Activated naive CD4-positive, alpha-beta T cell treated with anti-CD3 and anti-CD28 coated beads, Interleukin-2, amount 10 ng/mL, durations not matched to agents 7 days and 5 days (primary cell): Measurements from ENCODE around the gene NOTUM.
A peak's percentile ranks its signal among the peaks of the same experiment; 100 is the strongest.
"Not testable (repeated sequence)": the region's sequence is repeated elsewhere in the genome, so short reads cannot be mapped to it uniquely, and the experiment has no call there.

Experiments used
- CTCF ChIA-PET: fragments of 350-600 bp; sonication (Branson Sonifier 250); formaldehyde crosslinking; loops from one replicate; lab custom pipeline; 2021; ENCODE audit warnings: antibody characterized with exemption; lab: Charles Lee
- DNase-seq: peaks from one replicate; pipeline ENCODE4 v3.0.0-alpha.2; 2020
- H3K27ac Mint-ChIP-seq: one replicate; pipeline ENCODE4 v1.8.0; 2021; ENCODE audit warnings: mild to moderate bottlenecking, moderate library complexity, mixed read lengths
- H3K27me3 Mint-ChIP-seq: one replicate; pipeline ENCODE4 v1.8.0; 2021; ENCODE audit warnings: mild to moderate bottlenecking, mixed read lengths
- H3K36me3 Mint-ChIP-seq: one replicate; pipeline ENCODE4 v1.8.0; 2021; ENCODE audit warnings: mixed read lengths
- H3K4me1 Mint-ChIP-seq: one replicate; pipeline ENCODE4 v1.8.0; 2021; ENCODE audit warnings: mixed read lengths
- H3K4me3 Mint-ChIP-seq: one replicate; pipeline ENCODE4 v1.8.0; 2021; ENCODE audit warnings: mild to moderate bottlenecking, moderate library complexity, mixed read lengths
- H3K9me3 Mint-ChIP-seq: one replicate; pipeline ENCODE4 v1.8.0; 2021; ENCODE audit warnings: mixed read lengths

The NOTUM gene

DNA sequence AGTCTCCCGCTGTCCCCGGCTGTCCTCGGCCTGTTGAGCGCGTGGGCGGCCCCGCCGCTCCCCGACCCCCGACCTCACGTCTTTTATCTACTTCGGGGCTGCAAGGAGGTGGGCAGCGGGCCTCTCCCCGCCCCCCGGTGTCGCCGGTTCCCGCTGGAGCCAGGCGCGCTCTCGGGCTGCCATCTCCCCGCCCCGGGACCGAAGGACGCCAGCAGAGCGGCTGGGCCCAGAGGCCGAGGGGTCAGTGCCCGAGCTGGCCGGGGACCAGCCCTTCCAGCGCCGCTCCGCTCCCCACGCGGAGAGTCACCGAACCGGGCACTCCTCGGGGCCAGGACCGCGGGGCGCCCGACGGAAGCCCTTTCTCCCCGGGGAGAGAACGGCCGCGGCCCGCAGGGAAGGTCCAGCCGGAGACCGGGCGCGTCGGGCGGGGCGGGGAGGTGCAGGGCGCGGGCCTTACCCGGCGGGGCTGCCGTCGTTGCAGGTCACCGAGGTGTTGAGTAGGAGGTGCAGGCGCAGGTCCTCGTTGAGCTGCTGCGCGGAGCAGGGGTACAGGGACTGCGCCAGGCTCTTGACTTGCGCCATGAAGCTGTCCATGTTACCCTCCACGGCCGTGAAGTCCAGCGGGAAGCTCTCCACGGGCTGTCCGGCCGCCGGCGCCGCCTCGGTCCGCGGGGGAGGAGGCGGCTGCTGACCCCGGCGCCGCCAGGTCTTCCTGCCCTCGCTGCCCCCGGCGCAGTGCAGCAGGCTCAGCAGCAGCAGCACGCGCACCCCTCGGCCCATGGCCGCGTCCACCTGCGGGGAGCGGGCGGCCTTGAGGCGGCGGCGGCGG is 643 bp downstream of the NOTUM start:
- H3K27me3 Mint-ChIP-seq = peaks cover 78% of the 10 kb centered on the region
- no peak overlapping the region for H3K27ac Mint-ChIP-seq
- H3K4me1 Mint-ChIP-seq = peaks cover 6% of the 10 kb centered on the region
- no peak overlapping the region for H3K4me3 Mint-ChIP-seq
- H3K36me3 Mint-ChIP-seq = no peaks in the 10 kb centered on the region
- DNase-seq = no peak
- no peaks in the 10 kb centered on the region for H3K9me3 Mint-ChIP-seq
- CTCF ChIA-PET = interaction anchor here (0.6 to 4.7 kb wide), 14 partner anchors 8 to 343 kb away, joined by 3 to 103 read pairs (median 4); partner anchors contain the start of genes CENPX, DCXR and LRRC45

DNA sequence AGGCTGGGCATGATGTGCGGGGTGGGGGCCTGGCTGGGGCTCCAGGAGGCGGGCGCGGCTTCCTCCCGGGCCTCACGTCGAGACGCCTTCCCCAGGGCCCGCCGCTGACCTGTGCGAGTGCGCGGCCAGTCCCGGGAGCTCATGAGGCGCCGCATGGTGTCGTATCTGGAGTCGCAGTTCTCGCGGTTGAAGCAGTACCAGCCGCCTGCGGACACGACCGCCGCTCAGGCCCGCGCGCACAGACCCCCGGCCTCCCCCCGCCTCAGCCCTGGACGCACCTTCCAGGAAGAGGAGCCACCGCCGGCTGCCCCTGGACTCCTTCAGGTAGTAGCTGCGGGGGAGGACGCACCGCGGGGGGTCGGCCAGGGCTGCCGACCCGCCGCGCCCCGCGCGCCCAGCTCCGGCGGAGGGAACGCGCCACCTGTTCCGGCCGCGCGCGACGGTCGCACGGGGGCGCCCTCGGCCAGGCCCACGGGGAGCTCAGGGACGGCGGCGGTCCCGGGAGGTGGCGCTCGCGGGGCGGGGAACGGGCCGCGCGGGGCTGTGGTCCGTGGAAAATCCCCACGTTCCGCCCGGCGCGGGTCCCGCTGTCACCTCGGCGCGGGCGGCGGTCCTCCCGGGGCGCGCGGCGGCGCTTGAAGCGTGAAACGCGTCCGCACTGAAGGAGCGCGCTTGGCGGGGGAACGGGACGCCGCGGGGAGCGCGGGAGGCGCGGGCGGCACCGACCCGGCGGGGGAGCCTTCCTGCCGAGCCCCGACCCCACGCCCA is 1.4 kb downstream of the NOTUM start:
- Mint-ChIP-seq H3K4me1 (peaks cover 6% of the 10 kb centered on the region), H3K36me3 (no peaks in the 10 kb centered on the region), H3K4me3 (no peak overlapping the region), H3K27ac (no peak overlapping the region), H3K27me3 (peaks cover 75% of the 10 kb centered on the region), H3K9me3 (no peaks in the 10 kb centered on the region)
- peak; percentile 82 for DNase-seq
- CTCF ChIA-PET = interaction anchor here (0.7 to 4.7 kb wide), 19 partner anchors 9 to 344 kb away, joined by 3 to 103 read pairs (median 4); partner anchors contain the start of genes ASPSCR1, CENPX, DCXR and LRRC45

DNA sequence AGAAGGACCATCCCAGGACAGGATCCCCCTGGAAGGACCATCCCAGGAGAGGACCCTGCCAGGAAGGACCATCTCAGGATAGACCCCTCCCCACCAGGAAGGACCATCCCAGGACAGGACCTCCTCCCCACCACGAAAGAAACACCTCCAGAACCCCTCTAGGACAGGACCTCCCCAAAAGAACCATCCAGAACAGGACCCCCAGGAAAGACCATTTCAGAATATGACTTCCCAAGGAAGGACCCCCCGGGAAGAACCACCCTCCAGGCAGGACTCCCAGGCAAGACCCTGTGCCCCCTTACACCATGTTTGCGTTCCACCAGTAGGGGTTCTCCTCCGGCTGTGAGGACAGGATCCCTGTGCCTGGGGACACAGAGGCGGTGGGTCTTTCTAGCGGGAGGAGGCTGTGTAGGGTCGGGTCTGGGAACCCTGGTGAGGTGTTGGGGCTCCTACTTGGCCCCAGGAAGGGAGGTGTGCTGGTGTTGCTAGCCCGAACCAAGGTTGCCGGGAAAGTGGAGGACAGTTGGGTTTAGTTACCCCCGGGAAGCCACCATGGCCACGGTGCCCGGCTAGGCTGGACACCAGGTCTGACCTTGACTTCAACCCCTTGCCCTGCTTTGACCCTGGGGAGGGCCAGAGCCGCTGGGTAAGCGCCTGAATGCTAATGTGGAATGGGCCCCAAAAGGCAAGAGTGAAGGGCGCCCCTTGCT is 2.2 kb downstream of the NOTUM start:
- H3K36me3 Mint-ChIP-seq = no peaks in the 10 kb centered on the region
- peaks cover 6% of the 10 kb centered on the region for H3K4me1 Mint-ChIP-seq
- peak overlapping the region; percentile 45 for H3K4me3 Mint-ChIP-seq
- no peaks in the 10 kb centered on the region for H3K9me3 Mint-ChIP-seq
- H3K27me3 Mint-ChIP-seq = peaks cover 68% of the 10 kb centered on the region
- CTCF ChIA-PET = interaction anchor here (0.7 to 4.7 kb wide), 19 partner anchors 10 to 345 kb away, joined by 3 to 103 read pairs (median 4); partner anchors contain the start of genes ASPSCR1, CENPX, DCXR and LRRC45
- H3K27ac Mint-ChIP-seq = no peak overlapping the region
- DNase-seq = no peak

DNA sequence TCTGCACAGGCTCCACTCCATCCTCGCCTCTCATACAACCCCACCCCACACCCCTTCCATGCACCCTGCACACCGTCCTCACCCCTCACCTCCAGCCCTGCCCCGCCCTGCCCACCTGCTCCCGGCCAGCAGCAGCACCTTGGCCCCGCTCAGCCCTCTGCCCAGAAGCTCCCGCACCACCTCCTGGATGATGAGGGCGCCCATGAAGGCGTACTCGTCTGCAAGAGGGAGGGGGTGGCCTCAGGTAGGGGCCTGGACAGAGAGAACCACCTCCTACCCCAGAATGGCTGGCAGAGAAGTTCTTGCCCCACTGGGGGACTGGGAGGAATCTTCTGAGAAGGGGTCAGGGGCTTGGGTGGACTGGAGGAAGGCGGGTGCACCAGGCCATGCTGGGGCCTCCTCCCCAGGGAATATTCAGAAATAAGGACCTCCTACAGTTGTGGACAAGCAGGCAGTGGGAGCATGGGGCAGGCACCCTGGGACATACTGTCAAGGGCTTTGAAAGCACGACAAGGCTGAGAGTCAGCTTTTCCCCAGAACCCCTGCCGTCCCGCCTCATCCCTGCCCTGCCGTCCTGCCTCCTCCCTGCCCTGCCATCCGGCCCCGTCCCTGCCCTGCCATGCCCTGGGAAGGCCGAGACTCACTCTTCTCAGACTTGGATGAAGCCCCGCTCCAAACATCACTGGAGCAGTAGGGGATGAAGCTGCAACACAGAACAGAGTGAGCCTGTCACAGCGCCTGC is 3.1 kb downstream of the NOTUM start:
- no peaks in the 10 kb centered on the region for H3K9me3 Mint-ChIP-seq
- H3K27me3 Mint-ChIP-seq = peaks cover 67% of the 10 kb centered on the region
- no peak overlapping the region for H3K27ac Mint-ChIP-seq
- no peak overlapping the region for H3K4me3 Mint-ChIP-seq
- no peak for DNase-seq
- CTCF ChIA-PET = interaction anchor here (0.7 kb wide), 1 partner anchor 63 kb away, joined by 3 read pairs; no protein-coding TSS in a partner anchor
- H3K4me1 Mint-ChIP-seq = peaks cover 6% of the 10 kb centered on the region
- H3K36me3 Mint-ChIP-seq = no peaks in the 10 kb centered on the region

DNA sequence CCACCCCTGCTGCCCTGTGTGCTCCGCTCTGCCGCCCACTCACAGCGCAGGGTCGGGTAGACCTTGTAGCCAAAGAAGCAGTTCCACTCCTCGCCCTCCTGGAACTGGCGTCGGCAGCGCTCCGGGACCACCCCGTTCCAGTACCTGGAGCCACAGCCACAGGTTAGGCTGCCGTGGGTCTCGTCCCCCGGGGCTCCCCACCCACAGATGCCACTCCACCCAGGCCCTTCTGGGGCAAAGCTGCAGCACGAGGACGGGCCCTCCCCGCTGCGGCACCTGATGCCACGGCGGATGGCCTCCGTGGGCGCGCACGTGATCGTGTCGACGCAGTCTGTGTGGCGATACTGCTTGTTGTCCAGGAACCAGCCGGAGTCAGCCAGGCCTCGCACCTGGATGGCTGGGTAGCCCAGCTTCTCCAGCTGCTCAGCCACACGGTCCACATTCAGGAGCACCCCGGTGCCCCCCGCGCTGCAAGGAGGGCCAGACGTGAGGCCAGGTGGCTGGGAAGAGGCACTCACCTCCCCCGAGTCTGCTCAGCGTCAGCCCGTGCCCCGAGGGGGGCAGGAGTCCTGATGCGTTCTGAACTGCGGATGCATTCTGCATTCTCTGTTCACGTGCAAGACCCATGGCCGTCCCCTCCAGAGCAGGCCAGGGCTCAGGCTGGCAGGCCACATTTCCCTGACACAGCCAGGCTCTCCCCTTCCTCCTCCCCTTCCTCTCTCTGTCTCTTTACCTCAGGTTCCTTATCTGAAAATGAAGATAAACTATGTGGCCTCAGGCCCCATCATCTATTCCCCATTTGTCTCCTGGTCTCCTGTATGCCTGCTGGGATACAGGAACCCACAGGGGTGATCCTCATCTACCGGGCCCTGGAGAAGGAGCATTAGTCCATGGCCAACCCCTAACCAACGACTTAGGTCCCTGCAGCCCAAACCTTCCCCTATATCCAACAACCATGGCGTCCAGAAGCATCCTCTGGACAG is 4.1 kb downstream of the NOTUM start:
- no peak for DNase-seq
- no peak overlapping the region for H3K27ac Mint-ChIP-seq
- no peaks in the 10 kb centered on the region for H3K9me3 Mint-ChIP-seq
- H3K27me3 Mint-ChIP-seq = peaks cover 65% of the 10 kb centered on the region
- no peak overlapping the region for H3K4me3 Mint-ChIP-seq
- no peaks in the 10 kb centered on the region for H3K36me3 Mint-ChIP-seq
- CTCF ChIA-PET = interaction anchor here (5.3 kb wide), 1 partner anchor 64 kb away, joined by 23 read pairs; the partner anchor contains the start of gene CENPX
- peaks cover 6% of the 10 kb centered on the region for H3K4me1 Mint-ChIP-seq

DNA sequence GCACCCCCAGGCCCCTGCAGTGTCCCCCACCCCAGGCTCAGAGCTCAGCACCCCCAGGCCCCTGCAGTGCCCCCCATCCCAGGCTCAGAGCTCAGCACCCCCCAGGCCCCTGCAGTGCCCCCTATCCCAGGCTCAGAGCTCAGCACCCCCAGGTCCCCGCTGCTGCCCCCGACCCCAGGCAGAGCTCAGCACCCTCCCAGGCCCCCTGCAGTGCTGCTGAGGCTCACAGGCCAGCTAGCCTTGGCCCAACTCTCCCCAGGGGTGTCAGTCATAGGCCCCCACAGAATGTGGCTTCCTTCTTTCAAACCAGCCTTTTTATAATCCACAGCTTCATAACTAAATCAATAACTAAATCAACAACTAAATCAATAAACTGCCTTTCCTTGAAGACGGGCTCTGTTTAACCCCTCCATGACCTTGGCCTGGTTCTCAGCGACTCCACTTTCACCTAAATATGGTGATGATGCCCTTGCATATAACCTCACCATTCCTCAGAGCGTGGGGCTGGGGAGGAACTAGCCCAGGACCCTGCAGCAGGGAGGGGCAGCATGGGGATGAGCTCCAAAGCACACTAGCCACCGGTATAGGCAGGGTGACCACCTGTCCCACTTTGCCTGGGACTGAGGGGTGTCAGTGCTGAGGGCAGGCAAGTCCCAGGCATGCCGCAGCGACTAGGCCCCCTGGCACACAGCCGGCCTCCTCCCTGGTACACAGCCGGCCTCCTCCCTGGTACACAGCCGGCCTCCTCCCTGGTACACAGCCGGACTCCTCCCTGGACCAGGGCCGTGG is 5.0 kb downstream of the NOTUM start:
- H3K27ac Mint-ChIP-seq = no peak overlapping the region
- peaks cover 68% of the 10 kb centered on the region for H3K27me3 Mint-ChIP-seq
- peaks cover 9% of the 10 kb centered on the region for H3K4me1 Mint-ChIP-seq
- H3K9me3 Mint-ChIP-seq = no peaks in the 10 kb centered on the region
- no peak for DNase-seq
- H3K36me3 Mint-ChIP-seq = no peaks in the 10 kb centered on the region
- CTCF ChIA-PET = interaction anchor here (5.3 kb wide), 1 partner anchor 65 kb away, joined by 23 read pairs; the partner anchor contains the start of gene CENPX
- no peak overlapping the region for H3K4me3 Mint-ChIP-seq

DNA sequence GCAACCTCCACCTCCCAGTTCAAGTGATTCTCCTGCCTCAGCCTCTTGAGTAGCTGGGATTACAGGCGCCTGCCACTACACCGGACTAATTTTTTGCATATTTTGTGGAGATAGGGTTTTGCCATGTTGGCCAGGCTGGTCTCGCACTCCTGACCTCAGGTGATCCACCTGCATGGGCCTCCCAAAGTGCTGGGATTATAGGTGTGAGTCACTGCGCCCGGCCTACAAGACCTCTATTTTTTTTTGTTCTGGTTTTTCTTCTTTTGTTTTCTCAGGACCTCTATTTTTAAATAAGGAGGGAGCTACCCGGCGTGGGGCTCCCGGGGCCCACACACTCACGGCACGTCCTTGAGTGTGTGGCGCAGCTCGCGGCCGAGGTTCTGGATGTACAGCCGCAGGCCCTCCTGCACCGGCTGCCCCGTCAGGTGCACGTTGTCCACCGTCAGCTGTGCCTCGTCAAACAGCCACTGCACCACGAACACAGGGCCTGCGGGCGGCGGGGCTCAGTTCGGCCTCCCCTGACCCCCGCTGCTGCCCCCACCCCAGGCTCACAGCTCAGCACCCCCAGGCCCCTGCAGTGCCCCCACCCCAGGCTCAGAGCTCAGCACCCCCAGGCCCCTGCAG is 5.8 kb downstream of the NOTUM start:
- Mint-ChIP-seq H3K4me1 (peaks cover 9% of the 10 kb centered on the region), H3K4me3 (no peak overlapping the region), H3K27ac (no peak overlapping the region), H3K9me3 (no peaks in the 10 kb centered on the region), H3K36me3 (no peaks in the 10 kb centered on the region), H3K27me3 (peaks cover 69% of the 10 kb centered on the region)
- no peak for DNase-seq
- CTCF ChIA-PET = interaction anchor here (2.6 to 5.3 kb wide), 2 partner anchors 66 to 220 kb away, joined by 8 to 23 read pairs; partner anchors contain the start of gene CENPX

DNA sequence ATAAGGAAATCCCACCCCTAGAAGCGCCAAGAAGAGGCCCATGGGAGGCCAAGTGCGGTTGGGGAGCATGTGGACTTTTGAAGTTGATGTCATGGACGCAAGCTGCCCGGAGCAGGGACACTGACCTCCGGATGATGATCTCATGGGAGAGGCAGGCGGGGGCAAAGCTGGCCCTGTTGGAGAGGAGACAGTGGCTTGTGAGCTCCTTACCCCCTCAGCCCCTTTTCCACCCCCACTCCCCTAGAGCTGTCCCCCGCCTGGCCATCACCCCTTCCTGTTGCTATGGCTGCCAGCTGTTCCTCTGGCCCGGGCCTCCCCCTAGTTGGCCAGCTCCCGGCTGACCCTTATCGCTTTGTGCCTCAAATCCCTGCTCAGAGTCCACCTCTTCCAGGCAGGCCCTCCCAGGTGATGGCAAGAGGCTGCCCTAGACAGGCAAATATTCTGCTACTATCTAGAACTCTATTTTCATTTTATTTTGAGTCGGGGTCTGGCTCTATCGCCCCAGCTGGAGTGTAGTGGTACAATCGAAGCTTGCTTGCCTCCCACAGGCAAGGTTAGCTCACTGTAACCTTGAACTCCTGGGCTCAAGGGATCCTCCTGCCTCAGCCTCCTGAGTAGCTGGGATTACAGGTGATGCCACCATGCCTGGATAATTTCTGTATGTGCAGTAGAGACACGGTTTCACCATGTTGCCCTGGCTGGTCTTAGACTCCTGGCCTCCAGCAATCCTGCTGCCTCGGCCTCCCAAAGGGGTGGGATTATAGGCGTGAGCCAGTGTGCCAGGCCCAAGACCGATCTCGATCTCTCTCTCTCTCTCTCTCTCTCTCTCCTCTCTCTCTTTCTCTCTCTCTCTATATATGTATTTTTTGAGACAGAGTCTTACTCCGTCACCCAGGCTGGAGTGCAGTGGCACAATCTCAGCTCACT is 6.6 kb downstream of the NOTUM start:
- no peaks in the 10 kb centered on the region for H3K36me3 Mint-ChIP-seq
- no peaks in the 10 kb centered on the region for H3K9me3 Mint-ChIP-seq
- CTCF ChIA-PET = interaction anchor here (2.6 to 5.3 kb wide), 2 partner anchors 67 to 219 kb away, joined by 8 to 23 read pairs; partner anchors contain the start of gene CENPX
- no peak for DNase-seq
- H3K27me3 Mint-ChIP-seq = peaks cover 65% of the 10 kb centered on the region
- peaks cover 9% of the 10 kb centered on the region for H3K4me1 Mint-ChIP-seq
- H3K4me3 Mint-ChIP-seq = no peak overlapping the region
- H3K27ac Mint-ChIP-seq = no peak overlapping the region

DNA sequence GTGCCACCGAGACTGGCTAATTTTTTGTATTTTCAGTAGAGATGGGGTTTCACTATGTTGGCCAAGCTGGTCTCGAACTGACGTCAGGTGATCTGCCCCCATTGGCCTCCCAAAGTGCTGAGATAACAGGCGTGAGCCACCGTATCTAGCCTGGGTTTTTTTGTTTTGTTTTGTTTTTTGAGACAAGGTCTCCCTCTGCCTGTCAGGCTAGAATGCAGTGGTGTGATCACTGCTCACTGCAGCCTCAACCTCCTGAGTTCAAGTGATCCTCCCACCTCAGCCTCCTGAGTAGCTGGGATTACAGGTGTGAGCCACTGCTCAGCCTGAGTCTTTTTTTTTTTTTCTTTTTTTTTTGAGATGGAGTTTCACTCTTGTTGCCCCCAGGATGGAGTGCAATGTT is 7.5 kb downstream of the NOTUM start:
- H3K9me3 Mint-ChIP-seq, H3K4me1 Mint-ChIP-seq, H3K27ac Mint-ChIP-seq, DNase-seq, H3K36me3 Mint-ChIP-seq, H3K4me3 Mint-ChIP-seq: not testable (repeated sequence)
- H3K27me3 Mint-ChIP-seq = peaks cover 56% of the 10 kb centered on the region
- CTCF ChIA-PET = interaction anchor here (2.6 to 5.3 kb wide), 2 partner anchors 68 to 218 kb away, joined by 8 to 23 read pairs; partner anchors contain the start of gene CENPX

DNA sequence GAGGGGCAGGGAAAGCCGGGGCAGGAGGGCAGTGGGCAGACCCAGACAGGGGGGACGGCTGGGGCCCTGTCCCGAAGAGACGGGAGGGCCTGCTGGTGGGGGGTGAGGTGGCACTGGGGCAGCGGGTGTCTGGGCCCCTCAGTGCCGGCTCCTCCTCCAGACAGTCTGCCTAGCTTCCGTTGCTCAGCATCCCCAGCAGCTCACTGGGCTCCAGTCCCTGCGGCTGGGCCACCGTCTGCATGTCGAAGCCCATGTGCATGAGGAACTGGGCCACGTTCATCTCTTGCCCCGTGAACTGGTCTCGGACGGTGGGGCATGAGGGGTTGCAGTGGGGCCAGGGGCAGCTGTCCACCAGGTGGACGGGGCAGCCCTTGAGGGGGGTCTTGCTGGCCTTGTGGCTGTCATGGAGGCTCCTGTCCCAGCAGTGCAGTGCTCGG is 8.2 kb downstream of the NOTUM start:
- peaks cover 53% of the 10 kb centered on the region for H3K27me3 Mint-ChIP-seq
- no peaks in the 10 kb centered on the region for H3K36me3 Mint-ChIP-seq
- CTCF ChIA-PET = interaction anchor here (2.6 to 5.3 kb wide), 2 partner anchors 68 to 218 kb away, joined by 8 to 23 read pairs; partner anchors contain the start of gene CENPX
- H3K4me1 Mint-ChIP-seq = peaks cover 4% of the 10 kb centered on the region
- H3K27ac Mint-ChIP-seq = no peak overlapping the region
- no peak overlapping the region for H3K4me3 Mint-ChIP-seq
- no peak for DNase-seq
- no peaks in the 10 kb centered on the region for H3K9me3 Mint-ChIP-seq
